GM12874 (cell line): ENCODE results near the gene COL5A2.

Experiments
- CTCF ChIP-seq: IDR thresholded peaks from 2 replicates; pipeline ENCODE4 v1.5.1; 2011; ENCODE audit warnings: low read depth, mild to moderate bottlenecking, control low read depth, low read length, moderate library complexity; ENCODE audit not compliant: insufficient read depth

The COL5A2 gene

GRCh38 chr2:189134485-189134884 is 45.1 kb downstream of the COL5A2 start:
- TF ChIP-seq CTCF: no peak

GRCh38 chr2:189131991-189132390 is 47.6 kb downstream of the COL5A2 start:
- no peak for TF ChIP-seq CTCF

- TF ChIP-seq CTCF: no peak
Measured at GRCh38 chr2:189129971-189130370, 49.6 kb downstream of the COL5A2 start.

GRCh38 chr2:189128970-189129369 is 50.6 kb downstream of the COL5A2 start:
- no peak for TF ChIP-seq CTCF

GRCh38 chr2:189127756-189128155 is 51.8 kb downstream of the COL5A2 start:
- no peak for TF ChIP-seq CTCF

- no peak for TF ChIP-seq CTCF
Measured at GRCh38 chr2:189125195-189125594, 54.4 kb downstream of the COL5A2 start.

GRCh38 chr2:189124175-189124574 is 55.4 kb downstream of the COL5A2 start:
- no peak for TF ChIP-seq CTCF

GRCh38 chr2:189118386-189118785 is 61.2 kb downstream of the COL5A2 start:
- TF ChIP-seq CTCF: no peak
